NCI-H69 (cell line): Measurements from ENCODE around the gene PLEKHA7.

ENCODE experiments used
- DNase-seq: peaks from one replicate; lab custom pipeline; 2025; lab: John Stamatoyannopoulos, UW

The PLEKHA7 gene

GRCh38 chr11:16805938-16806337, 208.3 kb downstream of the PLEKHA7 start:
- peak; percentile 46 for DNase-seq

GRCh38 chr11:16804104-16804947, 209.9 kb downstream of the PLEKHA7 start:
- DNase-seq, result no peak

GRCh38 chr11:16801288-16801980, 212.8 kb downstream of the PLEKHA7 start:
- DNase-seq, result no peak

- DNase-seq, result peak; percentile 26
These were observed 213.8 kb downstream of the PLEKHA7 start for GRCh38 chr11:16800382-16800781.

GRCh38 chr11:16799890-16800289, 214.3 kb downstream of the PLEKHA7 start:
- DNase-seq, result peak; percentile 76

- no peak for DNase-seq
These were observed 215.0 kb downstream of the PLEKHA7 start for GRCh38 chr11:16799221-16799620.

- DNase-seq, result no peak
These were observed 216.4 kb downstream of the PLEKHA7 start for GRCh38 chr11:16797776-16798175.

GRCh38 chr11:16796311-16796710, 217.9 kb downstream of the PLEKHA7 start:
- no peak for DNase-seq

GRCh38 chr11:16795146-16795545, 219.1 kb downstream of the PLEKHA7 start:
- no peak for DNase-seq

- no peak for DNase-seq
These were observed 220.0 kb downstream of the PLEKHA7 start for GRCh38 chr11:16794047-16794818.

- DNase-seq, result no peak
These were observed 220.7 kb downstream of the PLEKHA7 start for GRCh38 chr11:16793511-16793910.

- DNase-seq, result no peak
These were observed 221.2 kb downstream of the PLEKHA7 start for GRCh38 chr11:16793009-16793408.

GRCh38 chr11:16792426-16792825, 221.8 kb downstream of the PLEKHA7 start:
- no peak for DNase-seq

- DNase-seq, result no peak
These were observed 222.8 kb downstream of the PLEKHA7 start for GRCh38 chr11:16791191-16791961.

GRCh38 chr11:16790486-16791190, 223.6 kb downstream of the PLEKHA7 start:
- no peak for DNase-seq

- no peak for DNase-seq
These were observed 224.4 kb downstream of the PLEKHA7 start for GRCh38 chr11:16789560-16790485.

GRCh38 chr11:16789063-16789420, 225.2 kb downstream of the PLEKHA7 start:
- no peak for DNase-seq

- peak; percentile 73 for DNase-seq
These were observed 225.8 kb downstream of the PLEKHA7 start for GRCh38 chr11:16788141-16789062.
